Jurkat, Clone E6-1 (cell line): Measurements from ENCODE around the gene C14orf93.

ENCODE experiments used
- DNase-seq: peaks from one replicate; pipeline ENCODE4 v3.0.0-alpha.2; 2011; ENCODE audit warnings: low read depth, low spot score
- H3K4me3 ChIP-seq: 2 replicates; pipeline ENCODE4 v1.5.1; 2011; ENCODE audit warnings: mild to moderate bottlenecking, low read length, control low read depth, moderate library complexity

C14orf93 gene

GRCh38 chr14:23047034-23047634 lies 37.2 kb upstream of the C14orf93 start:
- no peak overlapping the region for H3K4me3 ChIP-seq
- no peak for DNase-seq

GRCh38 chr14:23045419-23046357 lies 35.7 kb upstream of the C14orf93 start:
- no peak overlapping the region for H3K4me3 ChIP-seq
- DNase-seq, result no peak

DNA sequence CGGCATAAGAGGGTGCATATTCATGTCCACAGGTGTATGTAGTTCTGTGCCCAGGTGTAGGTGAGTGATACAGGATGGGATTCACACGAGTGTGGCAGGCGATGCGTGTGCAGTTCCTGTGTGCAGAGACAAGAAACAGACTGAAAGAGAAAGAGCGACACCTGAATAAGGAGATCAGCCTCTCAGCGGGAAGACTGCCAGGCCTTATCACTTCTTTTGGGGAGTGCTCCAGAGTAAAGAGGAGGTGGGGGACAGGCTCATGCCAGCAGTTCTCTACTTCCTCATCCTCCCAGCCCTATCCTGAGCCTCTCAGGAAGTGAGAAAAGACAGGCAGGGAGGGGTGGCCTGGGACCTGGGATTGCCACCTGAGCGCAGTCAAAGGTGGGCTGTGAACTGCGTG lies 34.9 kb upstream of the C14orf93 start:
- H3K4me3 ChIP-seq, result no peak overlapping the region
- no peak for DNase-seq

DNA sequence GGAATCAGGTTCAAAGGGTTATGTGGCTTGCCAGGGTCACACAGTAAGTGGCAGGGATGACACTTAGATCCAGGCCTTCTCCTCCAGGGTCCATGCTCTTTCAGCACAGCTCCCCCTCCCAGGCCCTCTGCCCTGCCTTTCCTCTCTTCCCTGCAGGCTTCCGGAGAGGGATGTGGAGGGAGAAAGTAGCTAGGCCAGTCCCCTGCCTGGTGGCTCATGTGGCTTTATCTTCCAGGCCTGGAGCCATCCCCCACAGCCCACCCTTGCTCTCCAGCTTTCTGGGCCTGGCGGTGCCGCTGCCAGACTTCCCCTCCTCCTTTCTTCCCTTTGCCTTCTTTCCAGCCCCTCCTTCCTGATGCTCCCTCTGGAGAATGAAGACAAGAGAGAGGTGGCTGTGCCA lies 33.8 kb upstream of the C14orf93 start:
- no peak overlapping the region for H3K4me3 ChIP-seq
- no peak for DNase-seq

DNA sequence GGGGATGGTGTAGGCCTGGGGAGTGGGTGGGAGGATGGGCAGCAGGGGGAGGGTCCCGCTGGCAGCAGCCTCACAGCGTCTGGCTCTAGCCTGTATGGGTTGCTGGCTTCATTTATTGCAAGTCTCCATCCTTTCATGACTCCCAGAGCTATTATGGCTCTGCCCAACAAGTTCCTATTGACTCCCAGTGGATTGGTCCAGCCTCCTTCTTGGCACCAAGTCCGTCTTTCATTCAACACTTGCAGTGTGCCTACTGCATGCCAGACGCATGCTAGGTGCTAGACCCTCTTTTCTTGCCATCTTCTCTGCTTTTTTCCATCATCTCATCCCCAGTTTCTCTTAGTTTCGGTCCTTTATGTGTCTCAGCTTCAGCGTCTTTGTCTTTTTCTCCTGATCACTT lies 33.2 kb upstream of the C14orf93 start:
- no peak for DNase-seq
- no peak overlapping the region for H3K4me3 ChIP-seq

DNA sequence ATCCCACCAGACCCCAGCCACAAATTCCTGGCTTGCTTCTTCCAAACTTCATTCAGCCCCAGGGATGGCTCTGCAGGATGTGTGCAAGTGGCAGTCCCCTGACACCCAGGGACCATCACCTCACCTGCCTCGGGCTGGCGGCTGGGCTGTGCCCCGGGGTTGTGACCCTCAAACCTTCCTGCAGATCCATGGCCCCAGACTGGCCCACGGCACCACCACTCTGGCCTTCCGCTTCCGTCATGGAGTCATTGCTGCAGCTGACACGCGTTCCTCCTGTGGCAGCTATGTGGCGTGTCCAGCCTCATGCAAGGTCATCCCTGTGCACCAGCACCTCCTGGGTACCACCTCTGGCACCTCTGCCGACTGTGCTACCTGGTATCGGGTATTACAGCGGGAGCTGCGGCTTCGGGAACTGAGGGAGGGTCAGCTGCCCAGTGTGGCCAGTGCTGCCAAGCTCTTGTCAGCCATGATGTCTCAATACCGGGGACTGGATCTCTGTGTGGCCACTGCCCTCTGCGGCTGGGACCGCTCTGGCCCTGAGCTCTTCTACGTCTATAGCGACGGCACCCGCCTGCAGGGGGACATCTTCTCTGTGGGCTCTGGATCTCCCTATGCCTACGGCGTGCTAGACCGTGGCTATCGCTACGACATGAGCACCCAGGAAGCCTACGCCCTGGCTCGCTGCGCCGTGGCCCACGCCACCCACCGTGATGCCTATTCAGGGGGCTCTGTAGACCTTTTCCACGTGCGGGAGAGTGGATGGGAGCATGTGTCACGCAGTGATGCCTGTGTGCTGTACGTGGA lies 32.4 kb upstream of the C14orf93 start, which contains the start of gene PSMB11:
Gene PSMB11 (plus strand): TSS at position 51 of the 804 bp plus-strand sequence. CDS start 14 bp downstream, at position 65.
- no peak for DNase-seq
- H3K4me3 ChIP-seq, result no peak within 1 kb of the TSS

GRCh38 chr14:23041729-23042128 lies 31.8 kb upstream of the C14orf93 start:
- DNase-seq, result no peak
- H3K4me3 ChIP-seq, result no peak overlapping the region

GRCh38 chr14:23040100-23040499 lies 30.2 kb upstream of the C14orf93 start:
- no peak for DNase-seq
- no peak overlapping the region for H3K4me3 ChIP-seq

- DNase-seq, result no peak
- peak overlapping the region; percentile 96 for H3K4me3 ChIP-seq
Observed at GRCh38 chr14:23035303-23036144, 25.6 kb upstream of the C14orf93 start.

DNA sequence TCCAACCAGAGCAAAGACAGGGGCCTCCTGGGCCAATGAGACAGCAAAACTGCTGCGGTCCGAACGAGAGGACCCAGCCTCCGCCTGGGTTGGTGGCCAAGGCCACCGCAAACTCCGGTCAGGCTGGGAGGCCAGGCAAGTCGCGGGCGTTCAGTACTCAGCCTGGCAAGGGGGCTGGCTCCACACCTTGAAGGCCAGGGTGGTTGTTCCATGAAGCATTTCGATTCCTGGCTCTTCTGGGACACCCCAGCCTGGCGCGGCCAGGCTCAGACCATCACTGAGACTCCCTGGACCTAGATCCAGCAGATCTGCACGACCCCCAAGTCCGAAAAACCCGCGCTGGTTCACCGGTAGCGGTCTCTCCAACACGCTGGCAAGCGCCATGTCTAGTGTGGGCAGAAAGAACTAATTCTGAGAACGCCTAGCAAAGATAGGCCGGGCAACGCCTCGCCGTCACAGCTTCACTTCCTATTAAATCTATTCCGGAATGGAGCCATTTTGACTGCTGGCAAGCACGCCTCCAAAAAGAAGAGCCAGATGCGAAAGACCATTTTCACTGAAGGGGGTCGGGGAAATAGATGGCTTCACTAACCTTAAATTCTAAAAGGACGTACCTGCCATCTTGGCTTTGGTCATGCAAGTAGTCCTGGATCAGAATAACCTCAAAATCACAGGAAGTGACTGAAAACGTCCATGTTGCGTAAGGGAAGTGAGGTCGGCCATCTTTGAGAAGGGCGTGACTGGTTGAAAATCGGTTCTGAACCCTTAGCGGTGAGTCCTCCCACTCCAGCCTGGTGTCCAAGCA lies 24.8 kb upstream of the C14orf93 start, which contains the start of gene PSMB5:
Gene PSMB5 (minus strand): TSS at position 403 of the 805 bp plus-strand sequence. CDS start 19 bp downstream, at position 384.
- peak; percentile 98 for DNase-seq
- peak within 1 kb of the TSS; percentile 96 for H3K4me3 ChIP-seq

DNA sequence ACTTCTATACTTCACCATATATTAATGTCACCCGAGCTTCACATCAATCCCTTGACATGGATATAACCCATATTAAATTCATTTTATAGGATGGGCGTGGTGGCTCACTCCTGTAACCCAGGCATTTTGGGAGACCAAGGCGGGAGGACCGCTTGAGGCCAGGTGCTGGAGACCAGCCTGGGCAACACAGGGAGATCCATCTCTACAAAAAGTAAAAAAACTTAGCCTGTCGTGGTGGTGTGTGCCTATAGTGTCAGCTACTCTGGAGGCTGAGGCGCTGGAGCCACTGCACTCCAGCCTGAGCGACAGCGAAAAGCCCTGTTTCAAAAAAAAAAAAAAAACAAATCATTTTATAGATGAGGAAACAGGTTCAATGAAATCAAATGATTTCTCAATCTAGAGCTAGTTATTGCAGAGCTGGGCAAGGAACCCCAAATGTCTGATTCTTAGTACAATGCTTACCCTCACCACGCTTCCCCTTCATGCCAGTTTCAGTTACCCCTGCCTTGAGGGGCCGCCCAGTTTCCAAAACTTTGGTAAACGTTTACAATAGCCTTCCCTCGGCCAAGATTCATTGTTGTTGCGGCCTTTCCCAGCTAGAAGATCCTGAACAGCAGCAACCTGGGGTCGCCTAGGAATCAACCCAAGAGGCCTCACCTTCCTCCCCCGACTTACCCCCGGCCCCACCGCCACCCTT lies 24.0 kb upstream of the C14orf93 start:
- peak overlapping the region; percentile 96 for H3K4me3 ChIP-seq
- no peak for DNase-seq

DNA sequence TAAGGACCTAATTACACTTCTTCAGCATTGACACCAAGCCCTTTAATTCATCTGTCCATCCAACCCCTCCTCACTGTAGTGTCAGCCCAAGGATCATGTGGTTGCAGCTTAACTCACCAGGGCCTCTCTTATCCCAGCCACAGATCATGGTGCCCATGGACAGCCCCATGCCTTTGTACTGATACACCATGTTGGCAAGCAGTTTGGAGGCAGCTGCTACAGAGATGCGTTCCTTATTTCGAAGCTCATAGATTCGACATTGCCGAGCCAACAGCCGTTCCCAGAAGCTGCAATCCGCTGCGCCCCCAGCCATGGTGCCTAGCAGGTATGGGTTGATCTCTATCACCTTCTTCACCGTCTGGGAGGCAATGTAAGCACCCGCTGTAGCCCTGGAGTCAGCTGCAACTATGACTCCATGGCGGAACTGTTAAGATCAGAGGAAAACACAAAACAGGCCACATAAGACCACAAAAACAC lies 23.3 kb upstream of the C14orf93 start:
- H3K4me3 ChIP-seq, result peak overlapping the region; percentile 96
- no peak for DNase-seq

DNA sequence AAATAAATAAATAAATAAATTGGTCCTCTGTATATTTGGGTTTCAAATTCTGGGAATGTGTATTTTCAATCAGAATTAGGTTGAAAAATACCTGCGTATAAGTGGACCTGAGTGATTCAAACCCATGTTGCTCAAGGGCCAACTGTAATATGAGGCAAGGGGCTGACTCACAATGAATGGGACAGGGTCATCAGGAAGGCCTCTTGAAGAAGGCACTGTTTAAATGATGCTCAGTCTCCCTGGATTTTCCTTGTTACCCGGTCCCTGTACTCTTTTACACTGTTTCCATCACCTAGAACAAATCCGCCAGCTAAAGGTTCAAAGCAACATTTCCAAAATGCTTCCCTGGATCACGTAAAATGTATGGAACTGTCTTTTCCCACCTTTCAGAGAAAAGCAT lies 21.0 kb upstream of the C14orf93 start:
- H3K4me3 ChIP-seq, result no peak overlapping the region
- DNase-seq, result no peak

GRCh38 chr14:23028799-23029198 lies 18.9 kb upstream of the C14orf93 start:
- H3K4me3 ChIP-seq, result no peak overlapping the region
- DNase-seq, result peak; percentile 69

DNA sequence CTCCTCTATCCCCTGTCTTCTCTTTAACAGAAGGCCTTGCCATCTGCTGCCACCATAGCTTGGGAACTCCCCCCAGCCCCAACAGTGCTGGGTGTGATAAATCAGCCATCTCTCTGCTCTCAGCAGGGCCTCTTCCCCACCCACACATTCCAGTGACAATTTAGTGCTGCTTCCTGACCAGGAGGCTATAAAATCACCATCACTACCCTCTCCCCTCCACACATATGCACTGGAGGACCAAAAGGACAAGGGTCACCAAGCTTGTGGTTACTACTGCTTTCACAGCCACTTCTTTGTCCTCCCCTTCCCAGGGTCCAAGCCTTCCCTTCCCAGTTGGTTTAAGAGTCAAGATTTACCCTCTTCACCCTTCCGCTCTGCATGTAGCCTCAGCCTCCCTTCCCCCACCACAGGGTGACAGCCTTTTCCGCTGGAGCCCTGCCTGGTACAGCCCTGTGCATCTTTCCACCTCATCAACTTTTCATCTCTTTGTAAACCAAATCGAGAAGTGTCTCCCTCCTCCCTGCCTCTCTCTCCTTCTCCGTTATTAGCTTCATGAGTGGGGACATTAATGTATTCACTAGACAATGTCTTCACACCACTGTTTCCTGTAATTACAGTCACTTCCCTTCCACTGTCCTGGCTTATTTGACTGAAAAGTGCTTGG lies 15.3 kb upstream of the C14orf93 start:
- no peak for DNase-seq
- H3K4me3 ChIP-seq, result no peak overlapping the region

DNA sequence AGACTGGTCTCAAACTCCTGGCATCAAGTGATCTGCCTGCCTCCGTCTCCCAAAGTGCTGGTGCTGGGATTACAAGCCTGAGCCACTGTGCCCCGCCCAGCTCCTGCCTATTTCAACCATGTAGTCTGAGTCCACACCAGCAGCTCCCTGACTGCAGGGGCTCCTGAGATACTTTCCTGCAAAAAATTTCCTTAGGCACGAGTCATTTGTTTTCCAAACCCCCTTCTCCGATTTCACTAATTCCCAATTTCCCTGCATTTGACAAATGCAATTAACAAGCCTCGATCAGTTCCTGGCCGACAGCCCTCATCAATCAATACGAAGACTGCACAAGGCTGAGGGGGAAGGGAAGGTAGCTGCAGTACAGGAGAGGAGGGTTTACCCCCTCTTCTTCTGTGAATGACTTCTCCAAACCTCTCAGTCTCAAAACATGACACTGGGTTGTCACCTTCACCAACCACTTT lies 14.7 kb upstream of the C14orf93 start:
- no peak for DNase-seq
- no peak overlapping the region for H3K4me3 ChIP-seq

DNA sequence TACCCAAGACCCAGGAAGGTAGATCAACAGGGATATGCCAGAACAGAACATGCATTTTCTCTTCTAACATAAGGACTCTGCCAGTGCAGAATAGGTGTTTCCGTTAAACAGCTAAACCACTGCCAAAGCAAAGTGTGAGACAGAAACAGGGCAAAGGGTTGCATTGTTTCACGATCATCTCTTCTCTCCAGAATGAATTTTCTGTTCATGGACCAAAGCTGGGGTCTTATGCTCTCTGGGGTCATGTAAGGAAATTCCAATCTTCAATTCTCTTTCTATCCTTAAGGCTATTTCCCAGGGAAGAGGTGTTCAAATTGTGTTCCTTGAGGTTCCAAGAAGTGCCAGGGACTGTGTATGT lies 13.8 kb upstream of the C14orf93 start:
- DNase-seq, result no peak
- no peak overlapping the region for H3K4me3 ChIP-seq
